Type B pancreatic cell (in vitro differentiated cells): Measurements from ENCODE around the gene MAST4. TPM values are rescaled to one million over a fixed set of nuclear protein-coding genes. Genes with fewer than 3 reads are reported as not detected.

Source experiments
- DNase-seq: peaks from one replicate; pipeline ENCODE4 v3.0.0; 2021; ENCODE audit warnings: mixed read lengths; ENCODE audit not compliant: unreplicated experiment; ENCODE audit errors: extremely low spot score
- H3K27ac Mint-ChIP-seq: 2 replicates; pipeline ENCODE4 v1.8.0; 2021; ENCODE audit warnings: mild to moderate bottlenecking, mixed read lengths
- H3K27me3 Mint-ChIP-seq: 2 replicates; pipeline ENCODE4 v1.8.0; 2021; ENCODE audit warnings: mixed read lengths
- H3K36me3 Mint-ChIP-seq: 2 replicates; pipeline ENCODE4 v1.8.0; 2021; ENCODE audit warnings: mixed read lengths
- H3K4me1 Mint-ChIP-seq: one replicate; pipeline ENCODE4 v1.8.0; 2021; ENCODE audit warnings: mixed read lengths; ENCODE audit not compliant: unreplicated experiment
- H3K4me3 Mint-ChIP-seq: 2 replicates; pipeline ENCODE4 v1.8.0; 2021; ENCODE audit warnings: mild to moderate bottlenecking, mixed read lengths
- H3K9me3 Mint-ChIP-seq: 2 replicates; pipeline ENCODE4 v1.8.0; 2021; ENCODE audit warnings: mixed read lengths
- CTCF ChIP-seq: fragments of 200-600 bp; sonication (generic); conservative IDR thresholded peaks from 2 replicates; pipeline ENCODE4 v1.5.0; 2021; ENCODE audit warnings: antibody characterized with exemption, mild to moderate bottlenecking
- total RNA-seq: library from RNA; stranded (reverse); gene quantifications from 2 replicates; pipeline ENCODE4 v1.2.1, GENCODE V29; 2021; ENCODE audit warnings: low replicate concordance

The MAST4 gene
- total RNA-seq, 1 donor from 2014 or later, result 23.0 TPM

GRCh38 chr5:66908230-66908629 lies 312.0 kb downstream of the MAST4 start:
- H3K27ac Mint-ChIP-seq, result no peak overlapping the region
- H3K9me3 Mint-ChIP-seq, result no peaks in the 10 kb centered on the region
- no peaks in the 10 kb centered on the region for H3K27me3 Mint-ChIP-seq
- TF ChIP-seq CTCF, result no peak
- peaks cover 7% of the 10 kb centered on the region for H3K4me1 Mint-ChIP-seq
- no peaks in the 10 kb centered on the region for H3K36me3 Mint-ChIP-seq
- no peak overlapping the region for H3K4me3 Mint-ChIP-seq
- no peak for DNase-seq

- Mint-ChIP-seq H3K27ac (no peak overlapping the region), H3K36me3 (no peaks in the 10 kb centered on the region), H3K27me3 (no peaks in the 10 kb centered on the region), H3K4me3 (no peak overlapping the region), H3K4me1 (peaks cover 5% of the 10 kb centered on the region), H3K9me3 (no peaks in the 10 kb centered on the region)
- no peak for DNase-seq
- TF ChIP-seq CTCF, result no peak
Measured at GRCh38 chr5:66909364-66909763, 313.2 kb downstream of the MAST4 start.

GRCh38 chr5:66912787-66913186 lies 316.6 kb downstream of the MAST4 start:
- Mint-ChIP-seq H3K27me3 (no peaks in the 10 kb centered on the region), H3K9me3 (no peaks in the 10 kb centered on the region), H3K27ac (no peak overlapping the region), H3K4me3 (no peak overlapping the region), H3K4me1 (no peaks in the 10 kb centered on the region), H3K36me3 (no peaks in the 10 kb centered on the region)
- TF ChIP-seq CTCF, result no peak
- DNase-seq, result no peak

- Mint-ChIP-seq H3K9me3 (no peaks in the 10 kb centered on the region), H3K27ac (no peak overlapping the region), H3K4me1 (no peaks in the 10 kb centered on the region), H3K27me3 (no peaks in the 10 kb centered on the region), H3K4me3 (no peak overlapping the region), H3K36me3 (no peaks in the 10 kb centered on the region)
- DNase-seq, result no peak
- no peak for TF ChIP-seq CTCF
Measured at GRCh38 chr5:66915531-66915930, 319.3 kb downstream of the MAST4 start.

GRCh38 chr5:66922881-66923280 lies 326.7 kb downstream of the MAST4 start:
- no peaks in the 10 kb centered on the region for H3K36me3 Mint-ChIP-seq
- H3K27ac Mint-ChIP-seq, result no peak overlapping the region
- H3K4me3 Mint-ChIP-seq, result no peak overlapping the region
- no peak for TF ChIP-seq CTCF
- H3K9me3 Mint-ChIP-seq, result peaks cover 4% of the 10 kb centered on the region
- no peak for DNase-seq
- H3K4me1 Mint-ChIP-seq, result peaks cover 10% of the 10 kb centered on the region
- no peaks in the 10 kb centered on the region for H3K27me3 Mint-ChIP-seq

- Mint-ChIP-seq H3K27me3 (no peaks in the 10 kb centered on the region), H3K36me3 (no peaks in the 10 kb centered on the region), H3K4me3 (no peak overlapping the region), H3K9me3 (peaks cover 7% of the 10 kb centered on the region), H3K4me1 (peaks cover 10% of the 10 kb centered on the region), H3K27ac (no peak overlapping the region)
- TF ChIP-seq CTCF, result no peak
- no peak for DNase-seq
Measured at GRCh38 chr5:66923457-66923856, 327.3 kb downstream of the MAST4 start.
